PC-9 (cell line): Measurements from ENCODE around the gene LPCAT1.

Experiments used
- EZH2 ChIP-seq: fragments of 200-600 bp; sonication (generic); IDR thresholded peaks from 2 replicates; pipeline ENCODE4 v1.8.0; 2017; ENCODE audit warnings: antibody characterized with exemption, low read depth
- TF ChIP-seq, protein P1 (sequence below): fragments of 200-600 bp; sonication (generic); conservative IDR thresholded peaks from 2 replicates; pipeline ENCODE4 v1.6.1; 2017; ENCODE audit warnings: mixed run types, antibody characterized with exemption, mild to moderate bottlenecking, moderate library complexity

DNA sequence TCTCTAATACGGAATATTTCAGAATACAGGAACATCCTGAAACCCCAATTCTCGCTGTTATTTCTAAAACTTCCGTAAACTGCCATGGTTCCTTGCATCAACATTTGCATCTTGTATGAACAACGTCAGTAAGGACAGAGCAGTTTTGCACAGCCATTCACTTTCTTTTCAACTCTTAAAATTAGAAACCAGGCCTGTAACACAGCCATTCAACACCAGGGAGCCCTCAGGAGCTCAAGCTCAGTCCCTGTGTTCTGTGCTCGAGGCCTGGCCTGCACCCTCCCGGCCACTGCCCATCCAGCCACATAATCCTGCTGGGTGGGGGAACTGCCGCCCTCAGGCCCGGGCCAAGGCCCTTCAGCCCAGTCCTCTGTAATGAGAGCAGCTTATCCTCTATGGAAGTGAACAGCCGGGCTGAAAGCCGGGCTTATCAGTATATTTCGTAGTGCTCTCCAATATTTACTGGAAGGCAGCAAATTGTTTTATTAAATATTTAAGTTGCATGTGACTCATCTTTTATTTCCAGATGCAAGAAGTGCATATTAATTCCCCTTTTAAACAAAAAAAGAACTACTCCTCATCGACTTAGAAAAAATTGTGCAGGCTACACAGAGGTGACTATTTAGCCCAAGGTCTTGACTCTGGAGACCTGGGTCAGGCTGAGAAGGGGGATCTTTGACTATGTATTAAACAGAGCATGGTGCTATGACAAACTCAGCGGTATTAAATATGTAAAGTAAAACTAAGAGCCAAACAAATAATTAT is 45.3 kb downstream of the LPCAT1 start:
- TF ChIP-seq, protein P1, sequence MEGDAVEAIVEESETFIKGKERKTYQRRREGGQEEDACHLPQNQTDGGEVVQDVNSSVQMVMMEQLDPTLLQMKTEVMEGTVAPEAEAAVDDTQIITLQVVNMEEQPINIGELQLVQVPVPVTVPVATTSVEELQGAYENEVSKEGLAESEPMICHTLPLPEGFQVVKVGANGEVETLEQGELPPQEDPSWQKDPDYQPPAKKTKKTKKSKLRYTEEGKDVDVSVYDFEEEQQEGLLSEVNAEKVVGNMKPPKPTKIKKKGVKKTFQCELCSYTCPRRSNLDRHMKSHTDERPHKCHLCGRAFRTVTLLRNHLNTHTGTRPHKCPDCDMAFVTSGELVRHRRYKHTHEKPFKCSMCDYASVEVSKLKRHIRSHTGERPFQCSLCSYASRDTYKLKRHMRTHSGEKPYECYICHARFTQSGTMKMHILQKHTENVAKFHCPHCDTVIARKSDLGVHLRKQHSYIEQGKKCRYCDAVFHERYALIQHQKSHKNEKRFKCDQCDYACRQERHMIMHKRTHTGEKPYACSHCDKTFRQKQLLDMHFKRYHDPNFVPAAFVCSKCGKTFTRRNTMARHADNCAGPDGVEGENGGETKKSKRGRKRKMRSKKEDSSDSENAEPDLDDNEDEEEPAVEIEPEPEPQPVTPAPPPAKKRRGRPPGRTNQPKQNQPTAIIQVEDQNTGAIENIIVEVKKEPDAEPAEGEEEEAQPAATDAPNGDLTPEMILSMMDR = no peak
- no peak for TF ChIP-seq EZH2
